ENCODE results near the gene ULK3. TPM values are rescaled to one million over a fixed set of nuclear protein-coding genes. Genes with fewer than 3 reads are reported as not detected.

The ULK3 gene
- total RNA-seq, 1 donor, result 17.3 TPM

- TF ChIP-seq, protein P1, sequence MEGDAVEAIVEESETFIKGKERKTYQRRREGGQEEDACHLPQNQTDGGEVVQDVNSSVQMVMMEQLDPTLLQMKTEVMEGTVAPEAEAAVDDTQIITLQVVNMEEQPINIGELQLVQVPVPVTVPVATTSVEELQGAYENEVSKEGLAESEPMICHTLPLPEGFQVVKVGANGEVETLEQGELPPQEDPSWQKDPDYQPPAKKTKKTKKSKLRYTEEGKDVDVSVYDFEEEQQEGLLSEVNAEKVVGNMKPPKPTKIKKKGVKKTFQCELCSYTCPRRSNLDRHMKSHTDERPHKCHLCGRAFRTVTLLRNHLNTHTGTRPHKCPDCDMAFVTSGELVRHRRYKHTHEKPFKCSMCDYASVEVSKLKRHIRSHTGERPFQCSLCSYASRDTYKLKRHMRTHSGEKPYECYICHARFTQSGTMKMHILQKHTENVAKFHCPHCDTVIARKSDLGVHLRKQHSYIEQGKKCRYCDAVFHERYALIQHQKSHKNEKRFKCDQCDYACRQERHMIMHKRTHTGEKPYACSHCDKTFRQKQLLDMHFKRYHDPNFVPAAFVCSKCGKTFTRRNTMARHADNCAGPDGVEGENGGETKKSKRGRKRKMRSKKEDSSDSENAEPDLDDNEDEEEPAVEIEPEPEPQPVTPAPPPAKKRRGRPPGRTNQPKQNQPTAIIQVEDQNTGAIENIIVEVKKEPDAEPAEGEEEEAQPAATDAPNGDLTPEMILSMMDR (IDR thresholded peaks at IDR 0.05; ENCODE audit: insufficient read depth, low read depth, low read length), result no peak
- no peak overlapping the region for H3K4me3 ChIP-seq (ENCODE audit: low read depth, low read length)
- no peak for DNase-seq (ENCODE audit: low read depth)
These were observed 24.6 kb upstream of the ULK3 start for GRCh38 chr15:74867466-74868038.

DNA sequence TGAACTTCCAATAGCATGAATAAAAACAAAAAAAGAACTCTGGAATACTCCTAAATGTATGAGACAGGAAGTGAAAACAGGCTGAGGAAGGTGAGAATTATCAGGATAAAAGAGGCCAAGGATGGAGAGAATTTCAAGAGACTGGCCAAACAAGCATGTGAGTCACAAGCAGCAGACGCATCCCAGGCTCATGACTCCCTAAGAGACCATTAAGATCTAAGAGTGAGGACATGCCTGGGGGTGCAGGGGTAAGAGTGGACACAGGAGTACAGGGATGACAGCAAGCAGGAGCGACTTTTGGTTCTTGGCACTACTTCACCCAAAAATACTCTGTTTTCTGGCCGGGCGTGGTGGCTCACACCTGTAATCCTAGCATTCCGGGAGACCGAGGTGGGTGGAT, 23.1 kb upstream of the ULK3 start:
- TF ChIP-seq, protein P1 (IDR thresholded peaks at IDR 0.05; ENCODE audit: insufficient read depth, low read depth, low read length), result no peak
- DNase-seq (ENCODE audit: low read depth), result peak; percentile 80
- H3K4me3 ChIP-seq (ENCODE audit: low read depth, low read length), result no peak overlapping the region

- TF ChIP-seq, protein P1 (IDR thresholded peaks at IDR 0.05; ENCODE audit: insufficient read depth, low read depth, low read length), result no peak
- no peak for DNase-seq (ENCODE audit: low read depth)
- no peak overlapping the region for H3K4me3 ChIP-seq (ENCODE audit: low read depth, low read length)
These were observed 22.4 kb upstream of the ULK3 start for GRCh38 chr15:74865316-74865715.

GRCh38 chr15:74864296-74864695, 21.3 kb upstream of the ULK3 start:
- no peak for DNase-seq (ENCODE audit: low read depth)
- TF ChIP-seq, protein P1 (IDR thresholded peaks at IDR 0.05; ENCODE audit: insufficient read depth, low read depth, low read length), result no peak
- H3K4me3 ChIP-seq (ENCODE audit: low read depth, low read length), result no peak overlapping the region

GRCh38 chr15:74863239-74864056, 20.5 kb upstream of the ULK3 start:
- no peak for DNase-seq (ENCODE audit: low read depth)

DNA sequence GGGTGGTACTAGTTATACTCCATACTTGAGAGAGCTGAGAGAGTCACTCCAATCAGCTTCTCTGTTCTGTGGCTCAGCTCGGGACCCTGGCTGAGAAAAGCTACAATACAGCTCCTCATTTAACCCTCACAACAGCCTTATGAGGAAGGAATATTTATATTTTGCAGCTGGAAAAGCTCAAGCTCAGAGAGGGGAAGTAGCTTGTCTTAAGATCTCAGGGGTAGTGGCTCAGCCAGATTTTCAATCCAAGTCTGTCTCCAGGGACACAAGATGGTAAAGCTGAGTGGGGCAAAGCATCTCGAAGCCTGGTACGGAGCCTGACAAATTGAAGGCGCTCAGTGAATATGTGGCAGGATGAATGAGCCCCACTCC, 15.4 kb upstream of the ULK3 start:
- no peak overlapping the region for H3K4me3 ChIP-seq (ENCODE audit: low read depth, low read length)
- TF ChIP-seq, protein P1 (IDR thresholded peaks at IDR 0.05; ENCODE audit: insufficient read depth, low read depth, low read length), result no peak
- DNase-seq (ENCODE audit: low read depth), result no peak

More at GRCh38 chr15:74863239-74864056, 20.5 kb upstream of the ULK3 start:
- no peak overlapping the region for H3K4me3 ChIP-seq (ENCODE audit: low read depth, low read length)
- TF ChIP-seq, protein P1 (IDR thresholded peaks at IDR 0.05; ENCODE audit: insufficient read depth, low read depth, low read length), result no peak
